ENCODE data around the gene IGFLR1.

IGFLR1 gene

GRCh38 chr19:35717665-35718344, 24.4 kb downstream of the IGFLR1 start, which contains the start of gene KMT2B:
TSS of gene KMT2B (plus strand) at chr19:35718003. CDS start at chr19:35718019, 16 bp downstream.
- H3K4me3 ChIP-seq (ENCODE audit: low read depth, low read length), result peak within 1 kb of the TSS; percentile 87
- DNase-seq (ENCODE audit: low read depth, low spot score), result no peak
- TF ChIP-seq, protein P1, sequence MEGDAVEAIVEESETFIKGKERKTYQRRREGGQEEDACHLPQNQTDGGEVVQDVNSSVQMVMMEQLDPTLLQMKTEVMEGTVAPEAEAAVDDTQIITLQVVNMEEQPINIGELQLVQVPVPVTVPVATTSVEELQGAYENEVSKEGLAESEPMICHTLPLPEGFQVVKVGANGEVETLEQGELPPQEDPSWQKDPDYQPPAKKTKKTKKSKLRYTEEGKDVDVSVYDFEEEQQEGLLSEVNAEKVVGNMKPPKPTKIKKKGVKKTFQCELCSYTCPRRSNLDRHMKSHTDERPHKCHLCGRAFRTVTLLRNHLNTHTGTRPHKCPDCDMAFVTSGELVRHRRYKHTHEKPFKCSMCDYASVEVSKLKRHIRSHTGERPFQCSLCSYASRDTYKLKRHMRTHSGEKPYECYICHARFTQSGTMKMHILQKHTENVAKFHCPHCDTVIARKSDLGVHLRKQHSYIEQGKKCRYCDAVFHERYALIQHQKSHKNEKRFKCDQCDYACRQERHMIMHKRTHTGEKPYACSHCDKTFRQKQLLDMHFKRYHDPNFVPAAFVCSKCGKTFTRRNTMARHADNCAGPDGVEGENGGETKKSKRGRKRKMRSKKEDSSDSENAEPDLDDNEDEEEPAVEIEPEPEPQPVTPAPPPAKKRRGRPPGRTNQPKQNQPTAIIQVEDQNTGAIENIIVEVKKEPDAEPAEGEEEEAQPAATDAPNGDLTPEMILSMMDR (IDR thresholded peaks at IDR 0.05; ENCODE audit: insufficient read depth, low read length, missing control alignments), result no peak
- ChIA-PET POLR2A (interaction anchor here (1.5 kb wide), 1 partner anchor 23 kb away, joined by 4 read pairs; no protein-coding TSS in a partner anchor), CTCF (interaction anchor here (1.1 to 1.8 kb wide), 4 partner anchors 10 to 30 kb away, joined by 3 to 8 read pairs (median 4); no protein-coding TSS in a partner anchor)

DNA sequence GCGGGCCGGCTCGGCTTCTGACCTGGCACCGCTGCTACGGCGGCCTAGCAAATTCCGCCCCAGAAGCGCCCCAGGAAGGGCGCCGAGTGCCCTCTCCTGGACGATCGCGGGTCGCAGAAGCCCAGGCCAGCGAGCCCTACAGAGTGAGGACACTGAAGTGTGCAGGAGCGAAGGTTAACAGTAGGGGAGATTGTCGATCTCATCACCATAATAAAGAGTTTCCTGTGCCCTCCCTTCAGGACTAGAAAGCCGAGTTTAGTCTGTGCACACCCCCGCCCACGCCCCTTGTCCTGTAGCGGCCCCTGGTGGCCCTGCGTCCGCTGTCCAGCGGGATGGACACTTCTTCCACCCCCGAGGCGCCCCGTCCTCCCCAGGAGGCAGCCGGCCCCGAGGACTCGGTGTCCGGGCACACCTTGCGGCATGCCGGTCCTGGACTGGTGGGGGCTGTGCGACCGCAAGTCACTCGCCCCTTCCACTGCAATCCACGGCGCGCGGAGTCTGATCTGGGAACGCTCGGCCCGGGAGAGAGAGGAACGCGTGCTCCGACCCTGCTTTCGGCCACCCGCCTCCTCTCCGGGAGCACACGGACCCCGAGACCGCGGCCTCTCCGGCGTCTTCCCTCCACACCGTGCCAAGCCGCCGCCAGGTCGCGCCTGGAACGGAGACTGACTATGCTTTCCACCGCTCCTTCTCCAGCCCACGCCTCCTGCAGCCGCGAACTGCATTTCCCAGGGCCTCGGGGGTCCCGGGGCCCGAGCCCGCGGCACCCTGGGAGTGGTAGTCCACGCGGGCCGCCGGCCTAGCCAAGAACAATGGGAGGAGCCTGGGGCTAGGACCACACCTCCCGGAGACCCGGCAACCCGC, 25.2 kb downstream of the IGFLR1 start:
- peak; percentile 62 for DNase-seq (ENCODE audit: low read depth, low spot score)
- TF ChIP-seq, protein P1 (IDR thresholded peaks at IDR 0.05; ENCODE audit: insufficient read depth, low read length, missing control alignments), result peak; percentile 84
- POLR2A ChIA-PET, result no interaction called here
- CTCF ChIA-PET, result interaction anchor here (1.6 to 1.8 kb wide), 3 partner anchors 24 to 161 kb away, joined by 4 to 8 read pairs (median 4); no protein-coding TSS in a partner anchor
- H3K4me3 ChIP-seq (ENCODE audit: low read depth, low read length), result peak overlapping the region; percentile 85

DNA sequence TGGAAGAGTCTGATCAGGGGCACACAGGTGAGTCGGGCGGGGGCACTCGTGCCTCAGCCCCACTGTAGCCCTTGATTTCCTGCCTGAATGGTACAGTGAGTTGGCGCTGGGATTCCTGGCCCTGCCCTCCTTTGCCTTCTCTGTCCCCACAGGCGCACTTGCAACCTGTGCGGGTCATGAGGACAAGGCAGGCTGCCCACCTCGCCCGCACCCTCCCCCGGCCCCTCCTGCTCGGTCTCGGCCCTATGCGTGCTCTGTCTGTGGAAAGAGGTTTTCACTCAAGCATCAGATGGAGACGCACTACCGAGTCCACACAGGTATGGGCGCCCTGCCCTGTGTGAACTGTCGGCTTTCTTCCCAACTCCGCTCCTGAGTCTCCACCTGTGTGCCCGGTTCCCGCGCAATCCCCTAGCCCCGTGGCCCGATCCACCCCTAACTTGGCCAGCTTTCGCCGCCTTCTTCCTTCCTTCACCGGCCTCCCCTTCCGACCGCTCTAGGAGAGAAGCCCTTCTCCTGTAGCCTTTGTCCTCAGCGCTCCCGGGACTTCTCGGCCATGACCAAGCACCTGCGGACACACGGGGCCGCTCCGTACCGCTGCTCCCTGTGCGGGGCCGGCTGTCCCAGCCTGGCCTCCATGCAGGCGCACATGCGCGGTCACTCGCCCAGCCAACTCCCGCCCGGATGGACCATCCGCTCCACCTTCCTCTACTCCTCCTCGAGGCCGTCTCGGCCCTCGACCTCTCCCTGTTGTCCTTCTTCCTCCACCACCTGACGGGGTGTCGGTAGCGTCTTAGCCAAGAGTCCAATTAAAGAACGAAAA, 26.1 kb downstream of the IGFLR1 start:
- peak overlapping the region; percentile 85 for H3K4me3 ChIP-seq (ENCODE audit: low read depth, low read length)
- DNase-seq (ENCODE audit: low read depth, low spot score), result no peak
- TF ChIP-seq, protein P1 (IDR thresholded peaks at IDR 0.05; ENCODE audit: insufficient read depth, low read length, missing control alignments), result no peak
- ChIA-PET CTCF (interaction anchor here (0.5 to 5.4 kb wide), 10 partner anchors 10 to 364 kb away, joined by 3 to 23 read pairs (median 4); partner anchors contain the start of gene LIN37), POLR2A (no interaction called here)

DNA sequence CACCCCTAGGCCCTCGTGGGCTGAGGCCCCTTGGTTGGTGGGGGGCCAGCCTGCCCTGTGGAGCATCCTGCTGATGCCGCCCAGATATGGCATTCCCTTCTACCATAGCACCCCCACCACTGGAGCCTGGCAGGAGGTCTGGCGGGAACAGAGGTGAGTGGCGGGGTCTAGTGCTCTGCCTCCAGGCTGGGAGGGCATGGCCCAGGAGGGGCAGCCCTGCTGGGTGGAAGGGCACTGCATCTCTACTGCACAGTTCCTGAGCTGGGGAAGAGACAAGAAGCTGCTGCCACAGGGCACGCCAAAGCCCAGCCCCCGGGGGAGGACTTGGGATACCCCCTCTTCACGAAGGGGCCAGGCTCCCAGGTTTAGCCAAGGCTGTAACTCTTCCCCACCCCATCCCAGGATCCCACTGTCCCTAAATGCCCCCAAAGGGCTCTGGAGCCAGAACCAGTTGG, 26.9 kb downstream of the IGFLR1 start:
- no peak overlapping the region for H3K4me3 ChIP-seq (ENCODE audit: low read depth, low read length)
- DNase-seq (ENCODE audit: low read depth, low spot score), result no peak
- ChIA-PET POLR2A (no interaction called here), CTCF (interaction anchor here (0.9 to 5.4 kb wide), 10 partner anchors 11 to 167 kb away, joined by 3 to 23 read pairs (median 4); partner anchors contain the start of genes LIN37 and ZBTB32)
- TF ChIP-seq, protein P1 (IDR thresholded peaks at IDR 0.05; ENCODE audit: insufficient read depth, low read length, missing control alignments), result no peak

- CTCF ChIA-PET, result interaction anchor here (0.8 to 5.4 kb wide), 10 partner anchors 10 to 166 kb away, joined by 3 to 23 read pairs (median 4); partner anchors contain the start of genes LIN37 and ZBTB32
- no peak overlapping the region for H3K4me3 ChIP-seq (ENCODE audit: low read depth, low read length)
- POLR2A ChIA-PET, result no interaction called here
- DNase-seq (ENCODE audit: low read depth, low spot score), result no peak
- TF ChIP-seq, protein P1 (IDR thresholded peaks at IDR 0.05; ENCODE audit: insufficient read depth, low read length, missing control alignments), result no peak
Observed at GRCh38 chr19:35714601-35715354, 27.5 kb downstream of the IGFLR1 start.
